KOPT-K1 (cell line): ENCODE results near the gene CSPG4.

ENCODE experiments used
- H3K27ac ChIP-seq: fragments of 200-600 bp; sonication (generic); 2 replicates; pipeline ENCODE4 v1.5.1; 2016; ENCODE audit warnings: antibody characterized with exemption, mild to moderate bottlenecking, low read depth, low read length; ENCODE audit not compliant: poor library complexity, severe bottlenecking
- H3K36me3 ChIP-seq: fragments of 200-600 bp; sonication (generic); 2 replicates; pipeline ENCODE4 v1.5.1; 2017; ENCODE audit warnings: antibody characterized with exemption, mild to moderate bottlenecking, low read length, moderate library complexity; ENCODE audit not compliant: insufficient read depth
- H3K9me3 ChIP-seq: fragments of 200-600 bp; sonication (generic); 2 replicates; pipeline ENCODE4 v1.5.1; 2017; ENCODE audit warnings: antibody characterized with exemption, low read length, mild to moderate bottlenecking; ENCODE audit not compliant: insufficient read depth, poor library complexity, severe bottlenecking

CSPG4 gene

GRCh38 chr15:75651810-75652543 lies 60.7 kb downstream of the CSPG4 start:
- Histone ChIP-seq H3K36me3 (no peaks in the 10 kb centered on the region), H3K27ac (peak overlapping the region; percentile 51), H3K9me3 (no peaks in the 10 kb centered on the region)

GRCh38 chr15:75650908-75651809 lies 61.5 kb downstream of the CSPG4 start:
- Histone ChIP-seq H3K36me3 (no peaks in the 10 kb centered on the region), H3K27ac (peak overlapping the region; percentile 51), H3K9me3 (no peaks in the 10 kb centered on the region)

GRCh38 chr15:75649848-75650247 lies 62.8 kb downstream of the CSPG4 start:
- no peak overlapping the region for H3K27ac ChIP-seq
- no peaks in the 10 kb centered on the region for H3K9me3 ChIP-seq
- H3K36me3 ChIP-seq = no peaks in the 10 kb centered on the region

GRCh38 chr15:75649045-75649761 lies 63.4 kb downstream of the CSPG4 start:
- H3K9me3 ChIP-seq = no peaks in the 10 kb centered on the region
- H3K36me3 ChIP-seq = no peaks in the 10 kb centered on the region
- no peak overlapping the region for H3K27ac ChIP-seq

DNA sequence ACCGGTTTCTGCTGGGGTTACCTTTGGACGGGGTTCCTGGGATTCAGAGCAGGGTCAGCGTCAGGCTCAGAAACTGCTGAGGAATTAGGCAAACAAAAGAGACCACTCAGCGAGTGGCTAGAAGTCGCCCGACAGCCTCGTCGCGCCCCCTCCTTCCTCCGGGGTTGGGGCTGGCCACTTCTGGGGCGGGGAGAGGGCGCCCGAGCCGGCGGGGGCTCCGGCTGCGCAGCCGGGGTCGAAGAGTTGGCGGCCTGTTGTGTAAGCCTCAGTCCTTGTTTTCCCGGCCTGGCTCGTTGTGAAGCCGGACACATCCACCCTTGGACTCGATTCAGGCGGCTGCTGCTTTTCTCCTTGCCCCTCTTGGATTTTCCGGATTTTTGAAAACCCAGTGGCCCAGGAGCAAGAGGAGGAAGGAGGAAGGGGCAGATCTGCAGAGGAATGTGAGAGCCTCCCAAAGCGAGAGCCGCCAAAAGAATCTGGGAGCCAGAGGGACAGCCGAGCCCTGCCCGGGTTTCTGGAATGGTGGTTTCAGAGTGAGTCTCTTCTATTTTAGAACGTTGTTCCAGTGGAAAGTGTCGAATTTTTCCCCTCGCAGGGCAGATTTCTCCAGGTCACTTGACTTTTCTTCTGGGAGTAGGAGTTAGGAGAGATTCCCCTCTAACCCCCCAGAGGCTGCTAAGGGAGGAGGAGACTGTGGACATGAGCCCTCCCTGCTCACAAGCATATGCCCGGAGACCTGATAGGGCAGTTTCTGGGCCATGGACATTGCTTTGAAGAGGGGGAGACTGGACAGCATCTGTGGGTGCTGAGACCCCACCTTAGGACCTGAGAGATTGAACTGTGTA lies 64.3 kb downstream of the CSPG4 start:
- Histone ChIP-seq H3K9me3 (no peaks in the 10 kb centered on the region), H3K36me3 (no peaks in the 10 kb centered on the region), H3K27ac (no peak overlapping the region)

- H3K36me3 ChIP-seq = no peaks in the 10 kb centered on the region
- no peaks in the 10 kb centered on the region for H3K9me3 ChIP-seq
- H3K27ac ChIP-seq = peak within 1 kb of the TSS; percentile 35
These were observed 65.1 kb downstream of the CSPG4 start, which contains the start of gene SNX33 for GRCh38 chr15:75647370-75648155. SNX33 (plus strand) TSS chr15:75647912; CDS start chr15:75649103, 1,191 bp downstream.

DNA sequence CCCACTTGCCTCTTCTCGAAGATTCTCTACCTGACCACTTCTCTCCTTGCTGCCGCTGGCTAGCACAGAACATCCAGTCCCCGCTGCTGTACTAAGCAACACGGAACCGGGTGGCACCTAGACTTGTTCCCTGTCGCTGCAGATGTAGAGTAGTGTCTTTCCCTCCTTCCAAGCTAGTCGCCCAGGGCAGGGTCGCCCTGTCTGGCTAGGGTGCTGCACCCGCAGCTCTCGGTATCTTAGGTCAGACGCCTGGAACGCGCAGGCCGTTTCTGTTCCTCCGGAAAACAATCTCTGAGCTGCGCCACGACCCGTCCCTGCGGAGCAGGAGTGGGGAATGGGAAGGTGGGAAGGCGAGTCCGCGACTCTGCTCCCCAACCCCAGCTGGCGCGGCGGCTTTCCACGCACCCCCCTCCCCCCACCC lies 65.7 kb downstream of the CSPG4 start:
- H3K27ac ChIP-seq = peak overlapping the region; percentile 35
- no peaks in the 10 kb centered on the region for H3K36me3 ChIP-seq
- H3K9me3 ChIP-seq = no peaks in the 10 kb centered on the region

DNA sequence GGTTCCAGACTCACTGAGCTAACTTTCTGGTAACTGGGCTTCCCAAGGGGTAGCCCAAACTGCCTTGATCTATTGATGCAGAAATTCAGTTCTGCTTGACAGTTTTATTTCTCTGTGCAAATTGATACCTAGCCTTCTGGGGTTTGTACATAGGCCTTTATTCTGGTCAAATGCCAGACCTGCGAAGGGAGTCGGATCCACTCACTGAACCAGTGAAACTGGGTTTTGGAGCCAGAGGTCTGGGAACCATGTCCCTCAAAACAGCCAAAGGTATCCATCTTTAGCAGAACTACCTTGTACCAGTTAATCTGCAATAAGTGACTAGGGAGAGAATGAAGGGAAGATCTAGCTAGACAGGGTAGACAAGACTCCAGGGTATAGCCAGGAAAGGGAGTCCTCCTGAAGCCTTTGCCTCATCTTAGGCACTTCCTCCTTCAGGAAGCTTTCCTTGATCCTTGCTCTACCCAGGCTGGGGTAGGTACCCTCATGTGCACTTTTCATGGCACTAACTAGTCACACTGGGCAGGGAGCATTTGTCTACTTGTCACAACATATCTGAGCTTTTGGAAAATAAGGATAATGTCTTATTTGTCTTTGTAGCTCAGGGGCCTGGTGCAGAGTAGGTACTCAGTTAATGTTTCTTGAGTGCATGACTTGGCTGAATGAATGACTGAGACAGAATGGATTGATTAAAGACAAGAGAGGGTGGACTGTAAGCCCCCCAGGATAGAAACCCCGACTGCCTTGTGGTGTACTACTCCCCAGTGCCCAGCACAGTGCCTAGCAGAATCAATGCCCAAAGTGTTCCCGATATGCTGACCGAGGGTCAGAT lies 66.3 kb downstream of the CSPG4 start:
- Histone ChIP-seq H3K9me3 (no peaks in the 10 kb centered on the region), H3K27ac (no peak overlapping the region), H3K36me3 (no peaks in the 10 kb centered on the region)

DNA sequence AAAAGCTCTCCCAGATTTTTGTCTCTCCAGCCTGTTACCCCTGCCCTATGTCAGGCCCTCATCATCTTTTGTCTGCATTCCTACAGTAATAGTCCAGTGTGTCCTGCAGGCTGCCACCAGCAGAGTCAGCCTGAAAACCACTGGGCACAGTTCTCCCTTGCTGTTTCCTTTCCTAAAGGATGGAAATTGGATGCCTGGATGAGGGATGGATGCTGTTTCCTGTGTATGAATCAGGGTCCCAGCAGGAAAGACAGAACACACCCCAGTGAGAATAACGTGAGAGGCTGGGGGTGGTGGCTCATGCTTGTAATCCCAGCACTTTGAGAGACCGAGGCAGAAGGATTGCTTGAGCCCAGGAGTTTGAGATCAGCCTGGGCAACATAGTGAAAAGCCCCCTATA lies 68.3 kb downstream of the CSPG4 start:
- Histone ChIP-seq H3K36me3 (no peaks in the 10 kb centered on the region), H3K27ac (no peak overlapping the region), H3K9me3 (no peaks in the 10 kb centered on the region)

DNA sequence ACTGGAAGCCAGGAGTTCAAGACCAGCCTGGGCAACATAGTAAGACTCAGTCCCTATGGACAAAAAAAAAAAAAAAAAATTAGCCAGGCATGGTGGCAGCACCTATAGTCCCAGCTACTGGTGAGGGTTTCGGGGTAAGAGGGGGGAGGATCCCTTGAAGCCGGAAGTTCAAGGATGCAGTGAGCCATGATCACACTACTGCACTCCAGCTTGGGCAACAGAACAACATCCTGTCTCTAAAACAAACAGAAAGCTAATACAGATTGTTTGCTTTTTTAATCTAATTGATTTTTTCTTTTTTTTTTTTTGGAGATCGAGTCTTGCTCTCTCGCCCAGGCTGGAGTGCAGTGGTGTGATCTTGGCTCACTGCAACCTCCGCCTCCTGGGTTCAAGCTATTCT lies 71.0 kb downstream of the CSPG4 start:
- Histone ChIP-seq H3K36me3 (peaks cover 20% of the 10 kb centered on the region), H3K27ac (no peak overlapping the region), H3K9me3 (no peaks in the 10 kb centered on the region)

GRCh38 chr15:75641179-75641503 lies 71.5 kb downstream of the CSPG4 start:
- no peaks in the 10 kb centered on the region for H3K9me3 ChIP-seq
- H3K27ac ChIP-seq = peak overlapping the region; percentile 91
- peaks cover 20% of the 10 kb centered on the region for H3K36me3 ChIP-seq

GRCh38 chr15:75640483-75641178 lies 72.0 kb downstream of the CSPG4 start:
- Histone ChIP-seq H3K36me3 (peaks cover 20% of the 10 kb centered on the region), H3K9me3 (no peaks in the 10 kb centered on the region), H3K27ac (peak overlapping the region; percentile 91)
